ENCODE results near the gene TMSB10.
"Not testable (repeated sequence)": the region's sequence is repeated elsewhere in the genome, so short reads cannot be mapped to it uniquely, and the experiment has no call there.

The TMSB10 gene

DNA sequence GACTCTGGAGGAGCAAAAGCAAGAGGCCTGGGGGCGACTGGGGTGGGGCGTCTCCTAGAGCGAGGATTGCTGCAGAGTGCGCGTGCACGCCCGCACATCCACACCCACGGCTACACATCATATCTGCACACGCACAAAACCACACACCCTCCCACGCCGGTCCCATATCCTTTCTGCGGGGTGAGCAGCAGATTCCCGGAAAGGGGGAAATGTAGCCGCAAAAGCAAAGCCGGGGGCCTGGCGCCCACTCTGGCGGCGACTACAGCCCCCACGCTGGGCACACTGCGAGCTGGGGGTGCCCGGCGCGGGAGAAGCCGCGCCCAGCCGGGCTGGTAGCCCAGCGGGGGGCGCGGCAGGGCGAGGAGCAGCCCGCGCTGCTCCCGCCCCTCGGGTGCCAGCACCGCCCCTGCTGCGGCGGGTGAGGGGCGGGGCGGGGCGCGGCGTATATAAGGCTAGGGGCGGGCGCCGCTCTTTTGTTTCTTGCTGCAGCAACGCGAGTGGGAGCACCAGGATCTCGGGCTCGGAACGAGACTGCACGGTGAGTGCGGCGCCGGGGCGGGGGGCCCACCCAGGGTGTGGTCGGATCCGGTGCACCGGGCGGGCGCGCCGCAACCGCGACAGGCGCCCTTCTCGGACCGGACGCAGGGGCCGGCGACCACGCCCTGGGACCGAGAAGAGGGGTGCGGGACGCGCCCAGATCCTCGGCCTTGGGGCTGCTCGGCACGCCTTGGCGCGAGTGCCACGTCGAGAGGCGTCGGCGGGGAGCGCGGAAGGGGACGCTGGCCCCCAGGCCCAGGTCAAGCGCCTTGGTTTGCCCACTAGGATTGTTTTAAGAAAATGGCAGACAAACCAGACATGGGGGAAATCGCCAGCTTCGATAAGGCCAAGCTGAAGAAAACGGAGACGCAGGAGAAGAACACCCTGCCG lies at the start of gene TMSB10:
Gene TMSB10 (plus strand): TSS at position 476 of the 927 bp plus-strand sequence.
- DNase-seq (ENCODE audit: extremely low spot score, insufficient read length, low read depth), result peak; percentile 82
- no peak for FAIRE-seq

DNA sequence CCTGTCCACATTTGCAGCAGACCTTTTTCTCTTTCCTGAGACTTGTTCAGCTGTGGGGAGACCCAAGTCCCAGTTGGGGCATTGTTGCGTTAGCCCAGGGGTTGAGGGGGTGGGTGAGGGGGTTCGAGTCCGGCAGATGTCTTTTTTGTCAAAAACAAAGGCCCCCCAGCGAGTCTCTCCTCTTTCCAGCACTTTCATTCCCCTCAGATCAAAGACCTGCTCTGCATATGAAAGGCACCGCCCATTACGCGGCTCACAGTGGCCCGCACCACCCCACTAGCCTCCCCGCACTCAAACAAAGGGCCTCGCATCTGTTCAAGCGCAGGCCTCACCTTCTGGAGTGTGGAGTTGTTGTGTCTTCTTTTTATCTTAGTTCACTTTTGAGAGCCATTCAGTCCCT lies 49.7 kb upstream of the TMSB10 start:
- FAIRE-seq (no peak), DNase-seq (ENCODE audit: extremely low spot score, insufficient read length, low read depth) (no peak)

- FAIRE-seq (no peak), DNase-seq (ENCODE audit: extremely low spot score, insufficient read length, low read depth) (no peak)
Measured at GRCh38 chr2:84856787-84857186, 48.7 kb upstream of the TMSB10 start.

- FAIRE-seq, result no peak
- DNase-seq (ENCODE audit: extremely low spot score, insufficient read length, low read depth), result no peak
Measured at GRCh38 chr2:84857566-84857965, 47.9 kb upstream of the TMSB10 start.

- no peak for FAIRE-seq
- DNase-seq (ENCODE audit: extremely low spot score, insufficient read length, low read depth), result no peak
Measured at GRCh38 chr2:84858123-84858522, 47.3 kb upstream of the TMSB10 start.

GRCh38 chr2:84858937-84859336 lies 46.5 kb upstream of the TMSB10 start:
- no peak for FAIRE-seq
- no peak for DNase-seq (ENCODE audit: extremely low spot score, insufficient read length, low read depth)

DNA sequence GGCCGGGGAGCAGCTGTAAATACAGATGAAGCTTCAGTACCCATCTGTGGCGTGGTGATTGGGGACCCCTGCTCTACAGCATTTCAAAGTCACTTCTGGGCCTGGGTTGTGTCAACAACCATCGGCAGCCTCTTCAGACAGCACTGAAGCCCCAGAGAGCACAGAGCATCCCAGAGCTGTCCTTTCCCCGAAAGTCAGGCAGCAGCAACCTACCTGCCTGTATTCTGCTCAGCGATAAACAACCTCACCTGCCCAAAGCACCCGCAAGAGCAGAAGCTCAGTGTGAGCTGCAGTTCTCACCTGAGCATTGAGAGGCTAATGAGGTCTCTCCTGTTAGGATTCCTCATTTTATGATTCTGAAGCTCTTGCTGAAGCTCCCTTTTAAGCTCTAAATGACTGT lies 43.9 kb upstream of the TMSB10 start:
- FAIRE-seq (no peak), DNase-seq (ENCODE audit: extremely low spot score, insufficient read length, low read depth) (no peak)

DNA sequence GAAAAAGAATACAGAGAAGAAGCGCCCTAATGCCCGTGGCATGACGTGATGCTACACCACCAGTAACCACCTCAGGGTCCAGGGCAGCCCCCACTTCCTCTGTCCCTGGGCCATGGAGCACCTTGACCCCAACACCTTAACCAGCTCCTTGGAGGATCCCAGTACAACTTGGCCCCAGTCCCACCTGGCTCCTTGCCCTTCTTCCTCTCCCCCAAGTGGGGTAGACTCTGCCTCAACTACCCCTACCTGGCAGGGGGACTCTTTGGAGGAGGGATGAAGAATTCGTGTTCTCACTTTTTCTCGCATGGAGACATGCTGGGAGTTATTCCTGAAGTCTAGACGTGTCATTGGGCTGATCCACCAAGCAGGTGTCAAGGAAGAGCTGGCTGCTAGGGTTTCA lies 43.5 kb upstream of the TMSB10 start:
- DNase-seq (ENCODE audit: extremely low spot score, insufficient read length, low read depth) (no peak), FAIRE-seq (no peak)

- peak; percentile 85 for FAIRE-seq
- DNase-seq (ENCODE audit: extremely low spot score, insufficient read length, low read depth), result no peak
Measured at GRCh38 chr2:84865181-84865783, 40.2 kb upstream of the TMSB10 start.

- FAIRE-seq (no peak), DNase-seq (ENCODE audit: extremely low spot score, insufficient read length, low read depth) (no peak)
Measured at GRCh38 chr2:84866122-84866521, 39.3 kb upstream of the TMSB10 start.

DNA sequence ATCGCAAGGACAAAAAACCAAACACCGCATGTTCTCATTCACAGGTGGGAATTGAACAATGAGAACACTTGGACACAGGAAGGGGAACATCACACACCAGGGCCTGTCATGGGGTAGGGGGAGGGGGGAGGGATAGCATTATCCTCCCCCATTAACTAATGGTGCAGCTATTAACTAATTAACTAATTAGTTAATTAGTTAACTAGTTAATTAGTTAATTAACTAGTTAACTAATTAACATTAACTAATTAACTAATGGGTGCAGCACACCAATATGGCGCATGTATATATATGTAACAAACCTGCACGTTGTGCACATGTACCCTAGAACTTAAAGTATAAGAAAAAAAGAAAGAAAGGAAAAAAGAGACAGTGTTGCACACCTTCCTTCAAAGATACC lies 37.1 kb upstream of the TMSB10 start:
- not testable (repeated sequence) for DNase-seq (ENCODE audit: extremely low spot score, insufficient read length, low read depth); FAIRE-seq

- DNase-seq (ENCODE audit: extremely low spot score, insufficient read length, low read depth) (no peak), FAIRE-seq (peak; percentile 24)
Measured at GRCh38 chr2:84870306-84870705, 35.1 kb upstream of the TMSB10 start.

- not testable (repeated sequence) for FAIRE-seq; DNase-seq (ENCODE audit: extremely low spot score, insufficient read length, low read depth)
Measured at GRCh38 chr2:84872691-84873090, 32.8 kb upstream of the TMSB10 start.

DNA sequence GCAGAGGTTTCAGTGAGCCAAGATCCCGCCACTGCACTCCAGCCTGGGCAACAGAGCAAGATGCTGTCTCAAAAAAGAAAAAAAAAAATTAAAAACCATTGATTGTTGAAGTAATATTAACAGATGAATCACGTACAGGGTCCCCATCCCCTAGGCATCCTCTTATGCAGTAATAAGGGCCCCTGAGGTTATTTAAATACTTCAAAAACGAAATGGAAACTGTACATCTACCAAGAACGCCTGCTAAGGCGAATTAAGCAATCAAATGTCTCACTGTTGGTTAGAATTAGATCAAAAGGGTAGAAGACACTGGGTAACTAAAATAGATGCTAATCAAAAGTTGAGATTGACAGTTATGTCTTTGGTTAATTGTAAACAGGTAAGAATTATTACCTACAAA lies 32.1 kb upstream of the TMSB10 start:
- no peak for FAIRE-seq
- DNase-seq (ENCODE audit: extremely low spot score, insufficient read length, low read depth), result no peak

GRCh38 chr2:84874381-84875212 lies 30.9 kb upstream of the TMSB10 start:
- no peak for DNase-seq (ENCODE audit: extremely low spot score, insufficient read length, low read depth)
- FAIRE-seq, result no peak

GRCh38 chr2:84875213-84875560 lies 30.3 kb upstream of the TMSB10 start:
- FAIRE-seq (no peak), DNase-seq (ENCODE audit: extremely low spot score, insufficient read length, low read depth) (no peak)

- not testable (repeated sequence) for FAIRE-seq; DNase-seq (ENCODE audit: extremely low spot score, insufficient read length, low read depth)
Measured at GRCh38 chr2:84875619-84876018, 29.8 kb upstream of the TMSB10 start.

- DNase-seq (ENCODE audit: extremely low spot score, insufficient read length, low read depth), result no peak
- no peak for FAIRE-seq
Measured at GRCh38 chr2:84876369-84876768, 29.1 kb upstream of the TMSB10 start.

GRCh38 chr2:84878459-84878858 lies 27.0 kb upstream of the TMSB10 start:
- DNase-seq (ENCODE audit: extremely low spot score, insufficient read length, low read depth) (no peak), FAIRE-seq (no peak)

GRCh38 chr2:84878896-84879583 lies 26.4 kb upstream of the TMSB10 start:
- FAIRE-seq, result no peak
- DNase-seq (ENCODE audit: extremely low spot score, insufficient read length, low read depth), result no peak
